ENCODE results near the gene CDC42BPG.

Gene CDC42BPG

DNA sequence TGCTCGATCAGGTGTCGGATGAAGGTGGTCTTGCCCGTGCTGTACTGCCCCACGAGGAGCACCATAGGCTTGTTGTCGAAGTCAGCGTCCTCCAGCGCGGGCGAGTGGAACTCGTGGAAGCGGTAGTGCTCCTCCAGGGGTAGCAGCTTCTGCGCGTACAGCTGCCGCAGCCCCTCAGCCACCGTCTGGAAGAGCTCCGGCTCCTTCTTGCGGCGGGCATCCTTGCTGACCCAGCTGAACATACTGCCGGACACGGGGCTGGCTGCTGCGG lies 33.7 kb upstream of the CDC42BPG start:
- no peak for DNase-seq

DNA sequence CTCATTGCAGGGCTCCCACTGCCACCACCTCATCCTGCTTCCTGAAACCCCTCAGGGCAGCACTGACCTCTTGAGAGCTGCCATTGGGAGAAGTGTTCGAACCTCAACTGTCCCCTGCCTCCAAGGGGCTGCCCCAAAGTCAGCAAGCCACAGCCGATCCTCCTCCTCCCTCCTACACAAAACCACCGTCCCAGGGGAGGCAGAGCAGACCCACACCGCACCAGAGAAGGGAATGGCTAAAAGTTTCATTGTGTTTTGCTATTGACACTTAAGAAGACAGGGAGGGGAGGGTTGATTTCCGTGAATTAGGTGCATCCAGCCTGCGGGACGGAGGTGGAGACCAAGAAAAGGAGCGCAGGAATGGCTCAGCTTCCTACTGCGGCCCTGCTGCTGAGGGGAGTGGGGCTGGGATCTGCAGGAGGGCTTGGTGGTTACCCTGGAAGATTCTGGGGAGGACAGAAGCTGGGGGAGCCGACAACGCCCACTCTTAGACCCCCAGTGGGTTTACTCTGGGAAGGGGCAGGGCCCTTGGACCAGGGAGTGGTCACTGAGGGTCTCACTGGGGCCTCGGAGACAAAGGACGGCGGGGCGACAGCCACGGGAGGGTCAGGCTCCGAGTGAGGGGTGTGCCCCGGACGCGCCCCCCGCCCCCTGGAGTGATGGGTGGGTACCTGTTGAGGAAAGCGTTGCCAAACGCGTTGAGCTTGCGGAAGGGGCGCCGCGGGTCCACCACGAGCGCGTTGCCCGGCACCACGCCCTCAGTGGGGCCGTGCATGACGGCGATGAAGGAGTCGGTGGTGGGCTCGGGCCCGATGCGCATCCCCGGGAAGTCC lies 33.2 kb upstream of the CDC42BPG start:
- DNase-seq = no peak

DNA sequence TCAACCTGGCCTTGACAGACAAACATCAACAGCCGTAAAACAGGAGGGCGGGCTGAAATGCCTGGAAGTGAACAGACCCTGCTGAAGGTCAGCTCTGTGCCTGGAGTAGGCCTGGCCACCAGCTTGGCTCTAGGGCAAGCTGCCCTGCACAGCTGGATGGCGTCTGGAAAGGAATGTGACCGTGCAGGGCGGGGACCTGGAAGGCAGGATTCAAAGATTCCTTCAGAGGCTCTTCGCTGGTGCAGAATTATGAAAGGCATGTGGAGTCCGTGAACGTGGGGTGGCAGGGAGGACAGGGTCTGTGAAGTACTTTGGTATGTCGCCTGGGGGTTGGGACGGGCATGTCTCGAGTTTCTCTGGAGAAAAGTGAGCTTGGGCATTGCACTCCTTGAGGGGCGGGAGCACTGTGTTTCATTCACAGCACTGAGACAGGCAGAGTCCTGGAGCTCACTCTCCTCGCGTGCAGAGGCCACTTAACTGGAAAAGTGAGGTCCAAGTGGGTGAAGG lies 32.4 kb upstream of the CDC42BPG start:
- DNase-seq = no peak

DNA sequence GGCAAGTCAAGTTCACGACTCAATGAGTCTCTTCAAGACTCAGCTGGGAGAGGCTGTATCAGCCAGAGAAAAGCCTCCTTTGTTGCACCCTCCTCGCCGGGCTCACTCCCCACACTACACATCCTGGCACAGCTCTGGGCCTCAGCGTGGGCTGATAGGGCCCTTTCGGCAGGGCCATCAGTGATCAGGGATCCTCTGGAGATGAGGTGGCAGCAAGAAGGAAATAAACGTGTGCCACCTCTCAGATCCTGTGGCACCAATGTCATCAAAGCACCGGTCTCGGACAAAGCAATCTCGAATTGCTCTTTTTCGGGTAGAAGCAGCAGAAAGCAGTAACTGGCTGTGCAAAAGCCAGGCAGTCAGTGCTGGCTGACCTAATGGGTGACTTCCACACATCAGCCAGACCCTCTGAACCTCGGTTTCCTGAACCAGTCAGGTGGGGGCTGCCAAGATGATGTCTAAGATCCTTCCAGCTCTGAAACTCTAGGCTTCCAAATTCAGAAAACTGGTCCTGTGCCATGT lies 31.8 kb upstream of the CDC42BPG start:
- no peak for DNase-seq

DNA sequence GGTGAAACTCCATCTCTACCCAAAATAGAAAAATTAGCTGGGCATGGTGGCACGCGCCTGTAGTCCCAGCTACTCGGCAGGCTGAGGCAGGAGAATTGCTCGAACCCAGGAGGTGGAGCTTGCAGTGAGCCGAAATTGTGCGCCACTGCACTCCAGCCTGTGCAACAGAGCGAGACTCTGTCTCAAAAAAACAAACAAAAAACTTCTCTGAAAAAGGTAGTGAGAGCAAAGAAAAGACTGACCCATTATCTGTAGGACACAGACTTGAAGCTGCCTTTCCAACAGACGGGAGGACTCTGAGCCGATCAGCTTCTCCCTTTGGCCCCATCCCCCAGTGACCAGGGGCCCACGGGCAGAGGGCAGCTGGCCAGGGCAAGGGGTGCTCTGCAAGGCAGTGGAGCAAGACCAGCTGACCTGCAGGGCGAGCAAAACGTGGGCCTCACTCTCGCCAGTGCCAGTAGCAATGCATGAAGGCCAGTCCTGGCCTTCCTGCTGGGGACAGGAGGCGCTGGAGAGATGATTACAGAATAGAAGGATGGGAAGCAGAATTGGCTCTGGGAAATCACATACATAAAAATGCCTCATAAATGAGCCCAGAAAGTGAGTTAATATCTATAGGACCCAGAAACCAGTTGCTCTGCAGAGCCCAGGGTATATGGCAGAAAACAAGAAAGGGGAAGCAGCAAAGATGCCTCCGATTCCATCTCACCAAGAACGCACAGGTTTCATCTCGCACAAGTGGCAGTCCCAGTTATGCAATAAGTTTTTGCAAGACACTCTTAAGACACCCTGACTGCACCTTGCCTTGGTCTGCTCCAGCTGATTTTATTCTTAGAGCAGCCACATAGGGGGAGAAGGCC lies 31.1 kb upstream of the CDC42BPG start:
- no peak for DNase-seq

DNA sequence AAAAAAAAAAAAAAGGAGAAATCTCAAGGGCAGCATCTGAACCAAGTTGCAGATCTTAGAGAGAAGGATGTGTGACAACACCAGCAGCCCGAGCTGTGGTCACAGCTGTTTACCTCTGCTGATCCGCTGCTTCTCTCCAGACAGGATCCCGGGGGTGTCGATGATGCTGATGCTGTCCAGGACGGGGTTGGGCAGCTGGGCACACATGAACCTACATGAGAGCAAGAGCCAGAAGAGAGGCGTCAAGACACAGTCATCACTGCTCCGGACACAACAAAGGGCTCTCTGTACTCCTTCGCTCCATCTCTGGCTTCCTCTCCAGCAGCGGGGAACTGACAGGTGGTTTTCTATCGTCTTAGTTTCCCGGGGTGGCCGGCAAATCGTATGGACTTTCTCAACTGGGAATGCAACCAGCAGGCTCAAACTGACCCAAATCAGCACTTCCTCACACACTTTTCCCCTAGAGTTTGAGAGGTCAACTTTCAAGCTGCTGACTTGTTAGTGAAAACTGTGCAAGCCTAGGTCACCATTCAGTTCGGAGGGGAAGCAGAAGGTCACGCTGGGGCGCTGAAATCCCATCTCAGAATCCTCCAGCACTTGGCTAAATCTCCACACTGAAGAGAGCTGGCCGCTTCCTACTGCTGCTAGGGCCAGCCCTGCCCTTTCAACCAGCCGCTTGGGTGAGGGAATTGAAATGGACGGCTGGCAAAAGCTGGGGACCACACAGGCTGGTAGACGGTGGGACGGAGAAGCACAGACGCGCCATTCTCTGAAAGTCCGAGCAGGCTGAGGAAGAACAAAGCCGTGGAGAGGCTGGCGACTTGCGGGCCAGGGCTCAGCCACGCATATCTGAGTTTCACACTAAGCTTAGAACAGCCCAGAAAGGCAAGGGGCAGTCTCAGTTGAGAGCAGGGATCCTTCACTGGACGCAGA lies 30.1 kb upstream of the CDC42BPG start:
- DNase-seq = no peak

DNA sequence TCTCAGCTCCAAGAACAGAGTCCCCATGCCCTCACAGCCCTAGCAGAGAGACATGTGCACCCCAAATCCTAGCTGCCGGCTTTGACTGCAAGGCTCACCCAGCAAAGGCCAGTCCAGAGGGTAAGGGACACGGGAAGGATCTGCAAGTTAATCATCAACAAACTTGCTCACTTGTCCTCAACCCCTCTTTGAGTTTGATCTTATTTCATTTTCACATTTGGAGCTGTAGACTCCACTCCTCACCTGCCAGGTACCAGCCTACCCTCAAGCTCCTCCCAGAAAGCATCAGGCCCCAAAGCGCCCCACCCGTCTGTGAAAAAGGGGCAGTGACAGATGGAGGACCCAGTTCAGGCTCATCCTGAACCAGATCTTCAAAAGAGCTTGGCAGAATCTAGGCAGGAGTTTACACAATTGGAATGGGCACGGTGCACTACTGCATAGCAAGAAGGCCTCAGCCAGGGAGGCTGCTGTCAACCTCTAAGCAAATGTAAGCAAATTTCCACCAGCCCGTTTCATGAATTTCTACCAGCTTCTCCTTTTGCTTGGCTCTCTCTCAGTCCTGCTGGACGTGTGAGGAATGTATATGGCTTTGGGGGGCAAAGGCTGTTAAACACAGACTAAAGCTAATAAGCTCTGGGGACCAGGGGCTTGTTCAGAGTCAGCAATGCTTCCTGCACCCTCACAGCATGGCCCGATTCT lies 28.5 kb upstream of the CDC42BPG start:
- DNase-seq = no peak

DNA sequence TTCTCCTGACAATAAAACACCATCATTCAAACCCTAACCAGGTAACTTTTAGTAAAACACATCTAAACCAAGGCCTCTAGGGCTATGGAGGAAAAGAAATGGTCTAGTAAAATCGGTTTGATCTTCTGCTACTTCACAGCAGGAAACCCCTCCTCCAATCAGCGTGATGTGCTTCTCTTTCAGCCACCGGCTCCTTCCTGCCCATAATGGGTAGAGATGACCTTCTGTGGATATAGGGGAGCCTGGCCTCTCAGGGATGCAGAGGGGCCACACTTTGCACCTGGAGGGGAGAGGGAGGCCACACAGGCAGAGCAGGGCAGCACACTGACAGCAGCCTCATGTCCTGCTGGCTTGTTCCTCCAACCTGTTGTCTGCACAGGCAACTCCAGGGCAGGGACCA lies 27.0 kb upstream of the CDC42BPG start:
- DNase-seq = no peak

DNA sequence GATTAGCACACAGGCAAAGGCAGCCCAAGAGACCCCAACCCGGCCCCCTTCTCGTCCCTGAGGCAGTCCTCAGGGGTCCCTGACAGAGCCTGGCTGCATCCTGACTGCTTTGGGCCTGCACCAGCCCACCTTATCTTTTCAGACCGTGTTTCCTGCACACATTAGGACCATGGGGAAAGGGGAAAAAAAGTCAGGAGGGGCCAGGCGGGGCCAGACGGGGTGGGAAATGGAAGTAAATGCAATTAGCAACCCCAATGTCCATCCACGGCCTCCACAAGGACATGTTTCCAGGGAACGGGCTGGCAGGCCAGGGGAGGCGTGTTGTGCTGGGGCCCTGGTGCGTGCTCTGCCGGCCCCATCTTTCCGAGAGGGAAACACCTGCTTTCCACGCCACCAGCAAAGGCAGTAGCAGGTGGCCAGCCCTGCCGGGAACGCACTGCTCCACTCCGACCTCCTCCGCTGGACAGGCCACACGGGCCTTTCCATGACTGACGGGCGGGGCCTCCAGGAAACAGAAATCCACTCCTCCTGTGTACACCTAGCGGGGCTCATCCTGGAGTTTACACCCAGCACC lies 26.5 kb upstream of the CDC42BPG start:
- DNase-seq = no peak

DNA sequence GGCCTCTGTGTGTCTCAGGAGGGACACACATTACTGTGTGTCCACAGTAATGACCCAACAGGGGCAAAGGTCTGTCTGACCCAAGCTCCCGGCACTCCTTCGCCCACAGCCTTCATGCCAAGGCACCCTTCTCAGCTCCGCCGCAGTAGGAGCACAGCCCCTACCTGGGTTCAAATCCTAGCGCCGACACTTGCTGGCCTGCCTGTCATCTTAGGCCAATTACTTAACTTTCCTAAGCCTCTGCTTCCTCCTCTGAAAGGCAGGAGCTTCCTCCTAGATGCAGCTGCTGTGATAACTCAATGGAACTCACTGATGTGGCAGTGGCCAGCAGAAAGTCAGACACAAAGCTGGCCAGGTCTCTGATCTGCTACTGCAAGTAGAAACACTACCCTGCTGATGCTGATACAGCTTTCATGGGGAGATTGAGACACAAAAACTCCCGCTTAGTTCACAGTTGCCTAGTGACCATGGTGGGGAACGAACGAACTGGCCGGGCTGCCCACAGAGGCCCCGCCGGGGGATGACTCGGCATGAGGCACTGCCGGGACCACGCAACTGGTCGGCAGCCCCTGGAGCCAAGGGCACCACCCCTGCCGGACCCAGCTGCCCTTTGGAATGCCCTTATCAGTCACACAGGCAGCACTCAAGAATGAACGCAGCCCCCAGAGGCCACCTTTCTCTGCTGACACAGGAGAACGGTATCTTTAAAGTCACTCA lies 25.9 kb upstream of the CDC42BPG start:
- DNase-seq = no peak

DNA sequence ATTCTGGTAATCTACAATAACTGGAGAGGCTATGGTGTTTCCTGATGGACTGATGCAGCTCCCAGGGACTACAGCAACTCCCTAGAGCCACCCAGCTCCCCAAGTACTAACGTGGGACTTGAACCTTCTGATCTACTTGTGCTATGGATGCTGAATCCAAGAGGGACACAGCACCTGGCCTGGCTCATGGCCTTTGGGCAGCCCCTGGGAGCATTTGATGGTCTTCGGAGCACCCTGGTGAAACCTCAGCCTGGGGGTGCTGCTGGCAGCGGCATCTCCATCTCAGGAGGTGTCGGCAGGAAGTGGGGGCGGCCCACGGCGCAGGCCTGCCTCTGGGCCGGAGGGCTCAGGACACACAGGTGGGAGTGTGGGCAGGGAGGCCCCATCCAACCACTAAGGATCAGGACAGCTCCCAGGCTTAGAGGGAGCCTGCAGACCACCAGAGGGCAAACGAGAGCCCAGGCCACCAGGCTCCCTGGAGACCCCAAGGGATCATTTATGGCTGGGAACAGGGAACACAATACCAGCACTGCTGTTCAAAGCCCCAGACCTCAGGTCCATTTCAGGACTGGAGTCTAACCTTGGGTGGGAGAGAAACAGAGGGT lies 25.2 kb upstream of the CDC42BPG start:
- no peak for DNase-seq

DNA sequence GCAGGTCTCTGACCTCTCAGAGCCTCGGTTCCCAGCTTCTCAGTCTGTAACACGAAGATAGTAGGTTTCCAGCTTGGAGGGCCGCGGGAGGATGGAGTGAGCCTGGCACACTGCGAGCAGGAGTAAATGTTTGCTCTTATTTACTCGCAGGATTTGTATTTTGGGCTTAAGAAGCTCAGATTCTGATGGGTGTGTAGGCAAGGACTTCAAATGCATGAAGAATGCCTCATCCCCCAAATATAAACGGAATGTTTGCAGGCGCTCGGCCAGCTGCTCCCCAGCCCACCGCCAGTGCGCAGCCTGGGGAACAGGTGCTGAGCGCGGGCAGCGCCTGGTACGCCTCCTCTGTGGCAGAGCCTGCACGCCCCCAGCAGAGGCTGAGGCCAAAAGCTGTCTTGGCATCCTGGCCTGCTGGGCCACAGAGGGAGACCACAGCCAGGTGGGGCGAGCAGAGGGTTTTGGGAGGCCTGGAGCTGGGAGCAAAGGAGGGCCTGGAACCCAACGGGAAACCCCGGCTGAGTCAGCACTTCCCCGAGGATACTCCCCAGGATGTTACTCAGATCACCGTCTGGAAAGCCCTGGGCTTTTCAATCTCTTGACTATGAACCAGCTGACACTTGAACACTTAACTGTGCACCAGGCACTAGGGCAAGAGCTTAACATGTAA lies 24.6 kb upstream of the CDC42BPG start:
- no peak for DNase-seq

DNA sequence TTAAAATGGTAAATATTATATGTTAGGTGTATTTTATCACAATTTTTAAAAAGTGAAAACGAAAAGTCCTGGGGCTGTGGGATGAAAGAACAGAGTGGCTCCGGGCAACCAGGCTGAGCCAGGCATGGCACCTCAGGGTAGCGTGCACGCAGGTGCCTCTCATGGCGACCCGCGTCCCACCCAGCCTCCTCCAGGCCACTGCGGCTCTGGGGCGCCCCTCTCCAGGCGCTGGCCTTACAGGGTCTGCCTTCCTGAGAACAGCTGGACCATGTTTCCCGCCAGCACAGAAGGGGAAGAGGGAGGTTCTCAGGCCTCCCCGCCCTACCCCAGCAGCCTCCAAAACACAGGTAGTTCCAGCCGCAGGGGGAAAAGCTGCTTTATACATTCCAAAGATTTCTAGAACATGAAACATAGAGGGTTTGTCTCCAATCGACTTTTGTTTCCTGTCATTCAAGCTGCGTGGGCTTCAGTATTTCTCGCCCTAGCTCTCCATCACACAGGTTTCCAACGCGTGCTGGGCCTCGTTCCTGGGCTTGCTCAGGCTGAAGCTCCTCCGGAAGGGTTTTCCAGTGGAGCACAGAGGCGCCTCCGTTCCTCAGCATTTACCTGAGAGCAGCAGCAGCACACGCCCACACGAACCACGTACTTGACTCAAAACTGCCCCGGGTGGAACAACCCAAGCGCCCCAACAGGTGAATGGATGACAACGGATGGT lies 23.5 kb upstream of the CDC42BPG start:
- no peak for DNase-seq

DNA sequence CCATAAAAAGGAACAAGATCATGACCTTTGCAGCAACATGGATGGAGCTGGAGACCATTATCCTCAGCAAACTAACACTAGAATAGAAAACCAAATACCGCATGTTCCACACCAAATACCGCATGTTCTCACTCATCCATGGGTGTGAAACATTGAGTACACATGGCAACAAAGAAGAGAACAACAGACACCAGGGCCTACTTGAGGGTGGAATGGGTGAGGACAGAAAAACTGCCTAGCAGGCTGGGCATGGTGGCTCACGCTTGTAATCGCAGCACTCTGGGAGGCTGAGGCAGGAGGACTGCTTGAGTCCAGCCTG lies 21.7 kb upstream of the CDC42BPG start:
- no peak for DNase-seq

DNA sequence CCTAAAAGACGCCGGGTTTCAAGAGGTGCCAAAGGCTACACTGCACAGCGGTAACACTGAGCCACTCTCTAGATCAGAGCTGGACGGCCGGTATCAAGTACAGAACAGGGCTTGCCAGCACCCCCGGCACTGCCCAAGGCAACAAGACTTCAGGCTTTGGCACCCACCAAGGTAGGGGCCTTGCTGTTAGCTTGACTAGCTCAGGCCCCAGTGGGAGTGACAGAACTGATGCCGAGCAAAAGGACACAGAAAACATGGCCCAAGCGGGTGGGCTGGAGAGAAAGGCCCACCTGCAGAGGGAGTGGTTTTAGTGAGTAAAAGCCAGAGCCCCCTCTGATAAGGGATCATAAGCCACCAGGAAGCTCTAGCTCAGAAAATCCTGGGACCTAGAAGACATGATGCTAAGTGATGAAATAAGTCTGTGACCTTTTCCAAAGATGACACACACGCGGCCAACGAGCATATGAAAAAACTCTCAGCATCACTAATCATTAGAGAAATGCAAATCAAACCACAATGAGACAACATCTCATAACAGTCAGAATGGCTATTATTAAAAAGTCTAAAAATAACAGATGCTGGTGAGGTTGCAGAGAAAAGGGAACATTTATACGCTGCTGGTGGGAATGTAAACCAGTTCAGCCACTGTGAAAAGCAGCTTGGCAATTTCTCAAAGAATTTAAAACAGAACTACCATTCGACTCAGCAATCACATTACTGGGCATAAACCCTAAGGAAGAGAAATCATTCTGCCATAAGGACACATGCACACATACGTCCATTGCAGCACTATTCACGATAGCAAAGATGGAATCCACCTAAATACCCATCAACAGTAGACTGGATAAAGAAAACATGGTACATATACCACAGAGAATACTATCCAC lies 21.1 kb upstream of the CDC42BPG start:
- no peak for DNase-seq

DNA sequence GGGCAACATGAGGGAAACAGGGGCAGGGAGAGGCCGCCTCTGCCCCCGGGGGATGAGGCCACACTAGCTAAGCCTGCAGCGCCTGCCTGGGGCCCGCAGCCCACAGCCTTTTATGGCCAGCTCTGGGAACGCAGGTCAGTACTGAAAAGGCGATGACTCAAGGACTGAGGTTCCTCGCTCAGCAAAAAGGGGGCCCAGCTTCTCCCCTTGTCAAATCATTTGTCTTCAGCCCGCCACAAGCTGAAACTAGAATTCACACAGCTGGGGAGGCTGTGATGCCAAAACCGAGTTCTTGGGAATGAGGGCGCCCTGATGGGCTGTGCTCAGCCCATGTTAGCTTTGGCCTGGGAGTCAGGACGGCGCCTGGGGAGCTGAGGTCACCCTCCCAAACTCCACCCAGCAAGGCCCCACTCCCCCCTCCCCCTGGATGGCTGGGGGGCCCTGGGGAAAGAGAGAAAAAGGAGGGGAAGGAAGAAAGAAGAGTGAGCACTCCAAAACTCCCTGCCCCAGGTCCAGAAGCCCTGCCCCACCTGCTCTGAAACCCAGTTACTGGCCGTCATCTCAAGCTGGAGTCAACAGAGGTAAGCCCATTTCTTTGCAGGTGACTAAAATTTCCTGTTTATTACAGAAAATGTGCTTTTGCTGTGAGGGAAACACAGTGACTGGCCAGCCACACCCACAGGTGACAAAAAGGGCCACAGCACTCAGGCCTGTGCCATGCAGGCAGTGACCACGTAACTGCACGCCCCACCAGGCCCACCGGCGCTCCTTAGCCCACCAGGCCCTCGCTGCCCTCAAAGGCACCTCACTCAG lies 20.2 kb upstream of the CDC42BPG start:
- no peak for DNase-seq

DNA sequence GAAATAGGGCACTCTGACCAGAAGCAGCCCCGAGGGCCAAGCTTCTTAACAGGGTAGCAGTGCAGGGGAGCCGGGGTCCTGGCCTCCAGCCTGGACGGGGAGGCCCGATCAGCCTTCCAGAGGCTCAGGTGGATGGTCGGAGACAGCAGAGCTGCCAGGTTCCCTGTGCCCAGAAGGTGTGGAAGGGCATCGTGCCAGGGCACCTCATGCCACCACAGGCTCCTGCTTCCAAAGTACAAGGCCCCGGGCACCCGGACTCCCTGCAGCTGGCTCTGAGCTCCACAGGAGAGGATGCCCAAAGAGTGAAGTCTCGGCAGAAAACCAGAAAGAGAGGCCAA lies 19.7 kb upstream of the CDC42BPG start:
- no peak for DNase-seq
